AG10803 (cell line): ENCODE measurements around the gene CACNA1D.

ENCODE experiments used
- DNase-seq: peaks from one replicate; pipeline ENCODE4 v3.0.0; 2010; ENCODE audit warnings: low read depth
- H3K4me3 ChIP-seq: 2 replicates; pipeline ENCODE4 v1.5.1; 2011; ENCODE audit warnings: mild to moderate bottlenecking, low read length, control low read depth
- CTCF ChIP-seq: conservative IDR thresholded peaks from 2 replicates; pipeline ENCODE4 v1.5.1; 2011; ENCODE audit warnings: mild to moderate bottlenecking, low read length, control low read depth, inconsistent platforms

The CACNA1D gene

GRCh38 chr3:53585627-53586026 lies 91.2 kb downstream of the CACNA1D start:
- H3K4me3 ChIP-seq = no peak overlapping the region
- no peak for TF ChIP-seq CTCF
- DNase-seq = no peak

- no peak overlapping the region for H3K4me3 ChIP-seq
- no peak for DNase-seq
- no peak for TF ChIP-seq CTCF
These were observed 93.7 kb downstream of the CACNA1D start for GRCh38 chr3:53588122-53588521.

GRCh38 chr3:53589201-53589600 lies 94.8 kb downstream of the CACNA1D start:
- no peak for TF ChIP-seq CTCF
- no peak for DNase-seq
- no peak overlapping the region for H3K4me3 ChIP-seq

- TF ChIP-seq CTCF = no peak
- no peak overlapping the region for H3K4me3 ChIP-seq
- DNase-seq = no peak
These were observed 95.4 kb downstream of the CACNA1D start for GRCh38 chr3:53589806-53590205.

GRCh38 chr3:53590606-53591005 lies 96.2 kb downstream of the CACNA1D start:
- no peak overlapping the region for H3K4me3 ChIP-seq
- no peak for DNase-seq
- TF ChIP-seq CTCF = no peak

- TF ChIP-seq CTCF = no peak
- H3K4me3 ChIP-seq = no peak overlapping the region
These were observed 97.2 kb downstream of the CACNA1D start for GRCh38 chr3:53591646-53592045.

GRCh38 chr3:53592862-53593261 lies 98.5 kb downstream of the CACNA1D start:
- no peak for DNase-seq
- no peak overlapping the region for H3K4me3 ChIP-seq
- TF ChIP-seq CTCF = no peak

More at GRCh38 chr3:53591646-53592045, 97.2 kb downstream of the CACNA1D start:
- no peak for DNase-seq
